SK-N-SH (cell line): ENCODE results near the gene KLHL42.

ENCODE experiments used
- EP300 ChIP-seq, 2 experiments: IDR thresholded peaks; 2 replicates each; pipeline versions ENCODE4 v1.4.0 to v1.6.1; 2012; ENCODE audit warnings: borderline replicate concordance in 1 of 2, low read depth in 1 of 2, low read length in 1 of 2
- JUND ChIP-seq: IDR thresholded peaks from 2 replicates; pipeline ENCODE4 v1.4.0; 2012
- TF ChIP-seq, protein P1 (sequence below): fragments of 150-350 bp; IDR thresholded peaks from 2 replicates; pipeline ENCODE4 v1.6.1; 2017; ENCODE audit warnings: antibody characterized with exemption, low read length, low read depth, borderline replicate concordance
- TF ChIP-seq, protein P2 (sequence below): fragments of 200-600 bp; sonication (generic); IDR thresholded peaks from 2 replicates; pipeline ENCODE4 v1.6.1; 2017; ENCODE audit warnings: antibody characterized with exemption, mild to moderate bottlenecking, moderate library complexity

DNA sequence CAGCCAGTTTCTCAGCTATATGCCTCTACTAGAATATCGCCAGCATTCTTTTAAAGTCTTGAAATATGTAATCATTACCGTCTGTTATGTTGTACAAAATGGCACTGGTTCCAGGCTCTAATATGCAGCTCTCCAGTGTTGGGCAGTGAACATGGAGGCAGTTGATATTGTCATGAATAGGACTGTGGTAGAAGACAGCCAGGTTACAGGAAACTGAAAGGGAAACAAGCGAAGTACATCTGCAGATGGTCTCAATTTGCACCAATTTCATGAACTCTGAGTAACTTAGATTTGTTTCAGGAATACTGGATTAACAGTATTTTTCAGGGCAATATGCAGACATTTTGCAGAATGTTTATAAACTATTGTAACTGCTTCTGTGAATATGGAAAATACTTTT is 13.4 kb upstream of the KLHL42 start:
- TF ChIP-seq JUND = no peak
- TF ChIP-seq, protein P1, sequence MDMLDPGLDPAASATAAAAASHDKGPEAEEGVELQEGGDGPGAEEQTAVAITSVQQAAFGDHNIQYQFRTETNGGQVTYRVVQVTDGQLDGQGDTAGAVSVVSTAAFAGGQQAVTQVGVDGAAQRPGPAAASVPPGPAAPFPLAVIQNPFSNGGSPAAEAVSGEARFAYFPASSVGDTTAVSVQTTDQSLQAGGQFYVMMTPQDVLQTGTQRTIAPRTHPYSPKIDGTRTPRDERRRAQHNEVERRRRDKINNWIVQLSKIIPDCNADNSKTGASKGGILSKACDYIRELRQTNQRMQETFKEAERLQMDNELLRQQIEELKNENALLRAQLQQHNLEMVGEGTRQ = no peak
- TF ChIP-seq, protein P2, sequence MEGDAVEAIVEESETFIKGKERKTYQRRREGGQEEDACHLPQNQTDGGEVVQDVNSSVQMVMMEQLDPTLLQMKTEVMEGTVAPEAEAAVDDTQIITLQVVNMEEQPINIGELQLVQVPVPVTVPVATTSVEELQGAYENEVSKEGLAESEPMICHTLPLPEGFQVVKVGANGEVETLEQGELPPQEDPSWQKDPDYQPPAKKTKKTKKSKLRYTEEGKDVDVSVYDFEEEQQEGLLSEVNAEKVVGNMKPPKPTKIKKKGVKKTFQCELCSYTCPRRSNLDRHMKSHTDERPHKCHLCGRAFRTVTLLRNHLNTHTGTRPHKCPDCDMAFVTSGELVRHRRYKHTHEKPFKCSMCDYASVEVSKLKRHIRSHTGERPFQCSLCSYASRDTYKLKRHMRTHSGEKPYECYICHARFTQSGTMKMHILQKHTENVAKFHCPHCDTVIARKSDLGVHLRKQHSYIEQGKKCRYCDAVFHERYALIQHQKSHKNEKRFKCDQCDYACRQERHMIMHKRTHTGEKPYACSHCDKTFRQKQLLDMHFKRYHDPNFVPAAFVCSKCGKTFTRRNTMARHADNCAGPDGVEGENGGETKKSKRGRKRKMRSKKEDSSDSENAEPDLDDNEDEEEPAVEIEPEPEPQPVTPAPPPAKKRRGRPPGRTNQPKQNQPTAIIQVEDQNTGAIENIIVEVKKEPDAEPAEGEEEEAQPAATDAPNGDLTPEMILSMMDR = no peak
- TF ChIP-seq EP300 (IDR thresholded peaks at IDR 0.05; ENCODE audit: borderline replicate concordance in 1 of 2, low read depth in 1 of 2, low read length in 1 of 2) = no peak
